Measurements from ENCODE around the gene ZAR1. TPM values are rescaled to one million over a fixed set of nuclear protein-coding genes. Genes with fewer than 3 reads are reported as not detected.

The ZAR1 gene
- total and polyA plus RNA-seq, 2 donors (not counting 1 experiment from before 2014, with no cell fraction given): not detected

GRCh38 chr4:48498895-48499294, 8.8 kb downstream of the ZAR1 start:
- TF ChIP-seq EZH2 (IDR thresholded peaks at IDR 0.05; ENCODE audit: borderline replicate concordance, insufficient read depth, low read depth, low read length, poor library complexity, severe bottlenecking) (no peak), CTCF (IDR thresholded peaks at IDR 0.05) (no peak)
- ATAC-seq (ENCODE audit: low read depth) (no peak), DNase-seq (no peak)
- ChIA-PET POLR2A (no interaction called here), CTCF (no interaction called here)
- Mint-ChIP-seq H3K4me1 (no peaks in the 10 kb centered on the region), H3K9me3 (ENCODE audit: insufficient read depth) (no peaks in the 10 kb centered on the region), H3K27ac (no peak overlapping the region), H3K27me3 (no peaks in the 10 kb centered on the region), H3K4me3 (no peak overlapping the region)
- intact Hi-C loops (cut with micrococcal nuclease): no loop called here
- no peaks in the 10 kb centered on the region for H3K4me1 ChIP-seq (ENCODE audit: control insufficient read depth in 2 of 2, insufficient read depth in 2 of 2, low read length in 2 of 2)
- H2AFZ ChIP-seq (ENCODE audit: insufficient read depth, low read depth, low read length, poor library complexity, severe bottlenecking): no peak overlapping the region
- H3K4me2 ChIP-seq (replicated peaks; ENCODE audit: low read depth, low read length, poor library complexity, severe bottlenecking): no peak overlapping the region
- WGBS (ENCODE audit: insufficient coverage): no CpG with 5 or more reads among the region's 4 CpGs
- peaks cover 9 to 24% of the 10 kb centered on the region in 2 experiments for H3K36me3 ChIP-seq (replicated peaks in 1 of 2; ENCODE audit: control extremely low read depth in 1 of 2, control insufficient read depth in 1 of 2, extremely low read depth in 1 of 2, insufficient read depth in 2 of 2, low read length in 1 of 2)
- no peak overlapping the region for H3K9ac ChIP-seq (ENCODE audit: low read length)
- no peaks in the 10 kb centered on the region for H3K79me2 ChIP-seq (ENCODE audit: control insufficient read depth, insufficient read depth, low read length)
- no peak overlapping the region for H3K27ac ChIP-seq (ENCODE audit: low read length in 2 of 2)
- no peaks in the 10 kb centered on the region for H3K27me3 ChIP-seq (replicated peaks in 1 of 4; ENCODE audit: control extremely low read depth in 1 of 4, control insufficient read depth in 3 of 4, insufficient read depth in 4 of 4, low read length in 3 of 4)
- no peaks in the 10 kb centered on the region for H3K9me3 ChIP-seq (ENCODE audit: control extremely low read depth in 1 of 3, control insufficient read depth in 2 of 3, insufficient read depth in 1 of 3, low read length in 2 of 3)
- H3K4me3 ChIP-seq (ENCODE audit: control extremely low read depth in 1 of 5, extremely low read depth in 1 of 5, insufficient read depth in 1 of 5, low read depth in 2 of 5, low read length in 4 of 5): no peak overlapping the region
- H4K20me1 ChIP-seq (ENCODE audit: control insufficient read depth, insufficient read depth, low read length, poor library complexity, severe bottlenecking): no peaks in the 10 kb centered on the region

GRCh38 chr4:48499551-48500066, 9.6 kb downstream of the ZAR1 start:
- no peak overlapping the region for H3K4me3 ChIP-seq (ENCODE audit: control extremely low read depth in 1 of 5, extremely low read depth in 1 of 5, insufficient read depth in 1 of 5, low read depth in 2 of 5, low read length in 4 of 5)
- no peak overlapping the region for H2AFZ ChIP-seq (ENCODE audit: insufficient read depth, low read depth, low read length, poor library complexity, severe bottlenecking)
- no peak overlapping the region for H3K27ac ChIP-seq (ENCODE audit: low read length in 2 of 2)
- WGBS (ENCODE audit: insufficient coverage): 60% methylated on average over 1 of the region's 3 CpGs
- H3K4me2 ChIP-seq (replicated peaks; ENCODE audit: low read depth, low read length, poor library complexity, severe bottlenecking): no peak overlapping the region
- H3K9ac ChIP-seq (ENCODE audit: low read length): no peak overlapping the region
- H3K4me1 ChIP-seq (ENCODE audit: control insufficient read depth in 2 of 2, insufficient read depth in 2 of 2, low read length in 2 of 2): no peaks in the 10 kb centered on the region
- ATAC-seq (ENCODE audit: low read depth) (no peak), DNase-seq (no peak)
- H4K20me1 ChIP-seq (ENCODE audit: control insufficient read depth, insufficient read depth, low read length, poor library complexity, severe bottlenecking): no peaks in the 10 kb centered on the region
- H3K27me3 Mint-ChIP-seq: no peaks in the 10 kb centered on the region
- intact Hi-C loops (cut with micrococcal nuclease): no loop called here
- peaks cover 9 to 31% of the 10 kb centered on the region in 2 experiments for H3K36me3 ChIP-seq (replicated peaks in 1 of 2; ENCODE audit: control extremely low read depth in 1 of 2, control insufficient read depth in 1 of 2, extremely low read depth in 1 of 2, insufficient read depth in 2 of 2, low read length in 1 of 2)
- no peaks in the 10 kb centered on the region for H3K79me2 ChIP-seq (ENCODE audit: control insufficient read depth, insufficient read depth, low read length)
- no peaks in the 10 kb centered on the region for H3K27me3 ChIP-seq (replicated peaks in 1 of 4; ENCODE audit: control extremely low read depth in 1 of 4, control insufficient read depth in 3 of 4, insufficient read depth in 4 of 4, low read length in 3 of 4)
- H3K27ac Mint-ChIP-seq: no peak overlapping the region
- H3K9me3 Mint-ChIP-seq (ENCODE audit: insufficient read depth): no peaks in the 10 kb centered on the region
- no peaks in the 10 kb centered on the region for H3K9me3 ChIP-seq (ENCODE audit: control extremely low read depth in 1 of 3, control insufficient read depth in 2 of 3, insufficient read depth in 1 of 3, low read length in 2 of 3)
- ChIA-PET POLR2A (no interaction called here), CTCF (no interaction called here)
- TF ChIP-seq CTCF (IDR thresholded peaks at IDR 0.05) (no peak), EZH2 (IDR thresholded peaks at IDR 0.05; ENCODE audit: borderline replicate concordance, insufficient read depth, low read depth, low read length, poor library complexity, severe bottlenecking) (no peak)
- H3K4me3 Mint-ChIP-seq: no peak overlapping the region
- no peaks in the 10 kb centered on the region for H3K4me1 Mint-ChIP-seq

All from B cell (primary cell).